Mesenchymal stem cell (in vitro differentiated cells and primary cell): ENCODE measurements around the gene LHB.
"Not testable (repeated sequence)": the region's sequence is repeated elsewhere in the genome, so short reads cannot be mapped to it uniquely, and the experiment has no call there.

Experiments
- DNase-seq: peaks from one replicate; pipeline ENCODE4 v3.0.0-alpha.2; 2013
- H2AFZ ChIP-seq: one replicate; pipeline ENCODE4 v1.6.1; 2013; ENCODE audit warnings: low read depth, mild to moderate bottlenecking, control low read depth, inconsistent platforms, low read length, moderate library complexity
- H2AK5ac ChIP-seq: 2 replicates; pipeline ENCODE4 v1.6.1; 2013; ENCODE audit warnings: low read length, moderate library complexity, mild to moderate bottlenecking, inconsistent platforms; ENCODE audit not compliant: severe bottlenecking
- H2BK120ac ChIP-seq: one replicate; pipeline ENCODE4 v1.6.1; 2013; ENCODE audit warnings: low read depth, mild to moderate bottlenecking, inconsistent platforms, low read length, moderate library complexity
- H2BK12ac ChIP-seq, 2 experiments: one replicate each; pipeline ENCODE4 v1.6.1; 2013; ENCODE audit warnings: inconsistent platforms in 2 of 2, low read length in 2 of 2, mild to moderate bottlenecking in 2 of 2, moderate library complexity in 2 of 2, control low read depth in 1 of 2
- H2BK15ac ChIP-seq: one replicate; pipeline ENCODE4 v1.6.1; 2013; ENCODE audit warnings: mild to moderate bottlenecking, low read depth, inconsistent platforms; ENCODE audit not compliant: poor library complexity, severe bottlenecking
- H2BK5ac ChIP-seq: 2 replicates; pipeline ENCODE4 v1.6.1; 2013; ENCODE audit warnings: low read depth, mild to moderate bottlenecking, low read length, control low read depth, inconsistent platforms; ENCODE audit not compliant: poor library complexity, severe bottlenecking
- H3K14ac ChIP-seq, 2 experiments: one replicate each; pipeline ENCODE4 v1.6.1; 2013; ENCODE audit warnings: inconsistent platforms in 2 of 2, low read length in 2 of 2, control low read depth in 1 of 2, mild to moderate bottlenecking in 1 of 2, moderate library complexity in 1 of 2
- H3K18ac ChIP-seq, 2 experiments: one replicate each; pipeline ENCODE4 v1.6.1; 2013; ENCODE audit warnings: inconsistent platforms in 2 of 2, low read length in 2 of 2, control low read depth in 1 of 2, low read depth in 1 of 2, mild to moderate bottlenecking in 1 of 2
- H3K23ac ChIP-seq, 2 experiments: one replicate each; pipeline ENCODE4 v1.6.1; 2013; ENCODE audit warnings: inconsistent platforms in 2 of 2, low read length in 2 of 2, mild to moderate bottlenecking in 2 of 2, moderate library complexity in 2 of 2, control low read depth in 1 of 2
- H3K27ac ChIP-seq: 2 replicates; pipeline ENCODE4 v1.5.1; 2013; ENCODE audit warnings: mild to moderate bottlenecking, moderate library complexity, low read length, control low read depth, inconsistent platforms; ENCODE audit not compliant: poor library complexity, severe bottlenecking
- H3K27me3 ChIP-seq, 2 experiments: 2 replicates each; pipeline versions ENCODE4 v1.6.1 to v1.7.0; 2013; ENCODE audit warnings: low read length in 2 of 2, mild to moderate bottlenecking in 2 of 2, moderate library complexity in 2 of 2, control low read depth in 1 of 2, inconsistent platforms in 1 of 2; ENCODE audit not compliant: control insufficient read depth in 1 of 2, insufficient read depth in 1 of 2
- H3K36me3 ChIP-seq, 2 experiments: 2 replicates each; pipeline versions ENCODE4 v1.6.1 to v1.7.0; 2013; ENCODE audit warnings: low read length in 2 of 2, control low read depth in 1 of 2, inconsistent platforms in 1 of 2, low read depth in 1 of 2, mild to moderate bottlenecking in 1 of 2; ENCODE audit not compliant: insufficient read depth in 2 of 2, control insufficient read depth in 1 of 2
- H3K4ac ChIP-seq, 2 experiments: one replicate each; pipeline ENCODE4 v1.6.1; 2013; ENCODE audit warnings: inconsistent platforms in 2 of 2, low read length in 2 of 2, mild to moderate bottlenecking in 2 of 2, moderate library complexity in 2 of 2, control low read depth in 1 of 2, low read depth in 1 of 2
- H3K4me1 ChIP-seq: 2 replicates; pipeline ENCODE4 v1.6.1; 2013; ENCODE audit warnings: low read depth, low read length, control low read depth; ENCODE audit not compliant: control insufficient read depth, insufficient read depth
- H3K4me2 ChIP-seq: 2 replicates; pipeline ENCODE4 v1.6.1; 2013; ENCODE audit warnings: low read length, mild to moderate bottlenecking, inconsistent platforms; ENCODE audit not compliant: poor library complexity, severe bottlenecking
- H3K4me3 ChIP-seq, 2 experiments: 2 replicates each; pipeline versions ENCODE4 v1.5.1 to v1.7.0; 2013; ENCODE audit warnings: low read length in 2 of 2, mild to moderate bottlenecking in 2 of 2, control low read depth in 1 of 2, low read depth in 1 of 2; ENCODE audit not compliant: insufficient read depth in 1 of 2
- H3K79me1 ChIP-seq: replicated peaks from 2 replicates; pipeline ENCODE4 v1.6.1; 2013; ENCODE audit warnings: mild to moderate bottlenecking, control low read depth, low read length, inconsistent platforms; ENCODE audit not compliant: poor library complexity, severe bottlenecking
- H3K9ac ChIP-seq: 2 replicates; pipeline ENCODE4 v1.7.0; 2013; ENCODE audit warnings: mild to moderate bottlenecking, low read length, moderate library complexity
- H3K9me3 ChIP-seq: 2 replicates; pipeline ENCODE4 v1.7.0; 2013; ENCODE audit warnings: mild to moderate bottlenecking, low read length; ENCODE audit not compliant: control insufficient read depth
- H4K8ac ChIP-seq: one replicate; pipeline ENCODE4 v1.6.1; 2013; ENCODE audit warnings: inconsistent platforms, mild to moderate bottlenecking, low read length, moderate library complexity
- H4K91ac ChIP-seq: one replicate; pipeline ENCODE4 v1.6.1; 2013; ENCODE audit warnings: mild to moderate bottlenecking, low read length, inconsistent platforms
- WGBS: methylation state at CpG from one replicate; pipeline ENCODE4 v1.1.7; 2013; ENCODE audit warnings: mixed read lengths; 5-methylcytosine and 5-hydroxymethylcytosine counted together

The LHB gene

GRCh38 chr19:49058562-49058961 is 41.7 kb upstream of the LHB start:
- Histone ChIP-seq H2BK120ac (peak overlapping the region; percentile 34), H3K4me2 (no peak overlapping the region), H4K8ac (no peak overlapping the region), H3K14ac (no peak overlapping the region), H2BK15ac (no peak overlapping the region), H2AK5ac (no peak overlapping the region), H3K79me1 (peaks cover 3% of the 10 kb centered on the region), H4K91ac (no peak overlapping the region), H3K23ac (no peak overlapping the region), H2AFZ (no peak overlapping the region), H3K27ac (no peak overlapping the region), H3K4me3 (no peak overlapping the region), H3K9ac (no peak overlapping the region), H2BK12ac (no peak overlapping the region), H3K4ac (no peak overlapping the region), H2BK5ac (no peak overlapping the region), H3K27me3 (peaks cover 17 to 69% of the 10 kb centered on the region in 2 experiments), H3K36me3 (peaks cover 0 to 4% of the 10 kb centered on the region in 2 experiments), H3K9me3 (no peaks in the 10 kb centered on the region), H3K4me1 (peaks cover 17% of the 10 kb centered on the region), H3K18ac (no peak overlapping the region)
- WGBS = 72% methylated on average over 10 of the region's 10 CpGs
- no peak for DNase-seq

GRCh38 chr19:49057636-49058234 is 40.8 kb upstream of the LHB start, which contains the start of gene CGB7:
CGB7 (minus strand) TSS chr19:49057749; CDS start chr19:49055375, 2,374 bp downstream.
- Histone ChIP-seq H2BK15ac (peak within 1 kb of the TSS; percentile 48), H4K91ac (peak within 1 kb of the TSS; percentile 11), H2BK120ac (peak within 1 kb of the TSS; percentile 34), H3K27ac (no peak within 1 kb of the TSS), H2AFZ (peak within 1 kb of the TSS; percentile 82), H3K27me3 (peaks cover 14 to 62% of the 10 kb centered on the region in 2 experiments), H3K4me1 (peaks cover 17% of the 10 kb centered on the region), H3K9me3 (no peaks in the 10 kb centered on the region), H3K4ac (no peak within 1 kb of the TSS), H3K79me1 (peaks cover 3% of the 10 kb centered on the region), H3K4me3 (peak within 1 kb of the TSS; percentile 50 to 72), H3K14ac (peak within 1 kb of the TSS in 1 of 2 experiments; percentile 86), H3K36me3 (peaks cover 0 to 4% of the 10 kb centered on the region in 2 experiments), H3K18ac (peak within 1 kb of the TSS; percentile 33 to 91), H3K9ac (peak within 1 kb of the TSS; percentile 54), H2AK5ac (no peak within 1 kb of the TSS), H2BK12ac (peak within 1 kb of the TSS in 1 of 2 experiments; percentile 34), H4K8ac (peak within 1 kb of the TSS; percentile 12), H3K23ac (no peak within 1 kb of the TSS), H3K4me2 (peak within 1 kb of the TSS; percentile 93), H2BK5ac (no peak within 1 kb of the TSS)
- DNase-seq = peak; percentile 66
- WGBS = 16% methylated on average over 28 of the region's 38 CpGs

DNA sequence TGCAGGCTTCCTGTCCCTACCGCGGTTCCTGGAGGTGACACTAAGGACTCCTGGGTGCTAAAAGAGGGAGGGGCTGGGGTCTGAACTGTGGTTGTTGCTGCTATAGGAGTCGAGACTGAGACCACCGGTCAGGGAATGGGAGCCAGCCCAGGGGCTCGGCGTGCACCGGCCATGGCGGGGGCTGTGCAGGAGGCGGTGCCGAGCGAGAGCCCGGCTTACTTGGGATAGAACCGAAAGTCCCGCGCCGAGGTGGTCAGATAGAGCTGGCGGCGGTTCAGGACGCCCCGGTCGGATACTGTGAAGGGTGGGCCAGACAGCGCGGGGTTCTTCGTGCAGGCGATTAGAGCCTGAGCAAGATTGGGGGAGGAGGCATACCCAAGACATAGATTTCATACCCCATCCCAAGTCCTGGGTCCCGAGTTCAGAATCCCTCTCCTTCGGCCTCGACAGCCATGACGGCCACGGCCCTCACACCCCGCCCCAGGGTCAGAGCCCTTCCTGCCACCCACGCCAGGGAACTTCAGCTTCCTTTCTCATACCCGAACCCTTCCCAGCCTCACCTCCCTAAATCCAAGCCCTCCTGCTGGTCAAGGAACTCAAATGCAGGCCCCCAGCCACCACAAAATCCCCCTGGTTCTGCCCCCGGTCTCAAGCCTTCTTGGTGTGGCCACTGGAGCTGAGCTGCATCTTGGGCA is 40.2 kb upstream of the LHB start:
- WGBS = 18% methylated on average over 20 of the region's 34 CpGs
- not testable (repeated sequence) for DNase-seq, H3K23ac ChIP-seq

More for the DNA sequence above, 40.2 kb upstream of the LHB start:
- H2BK120ac ChIP-seq = peak overlapping the region; percentile 5
- not testable (repeated sequence) for H2AK5ac ChIP-seq, H4K91ac ChIP-seq, H3K79me1 ChIP-seq, H3K9me3 ChIP-seq, H3K36me3 ChIP-seq, H3K27ac ChIP-seq, H2BK5ac ChIP-seq, H2BK15ac ChIP-seq, H3K4ac ChIP-seq
- peak overlapping the region; percentile 33 to 91 for H3K18ac ChIP-seq
- H3K27me3 ChIP-seq = peaks cover 14 to 57% of the 10 kb centered on the region in 2 experiments
- H3K9ac ChIP-seq = peak overlapping the region; percentile 54
- H2AFZ ChIP-seq = peak overlapping the region; percentile 82
- peak overlapping the region; percentile 12 for H4K8ac ChIP-seq
- H3K4me3 ChIP-seq = peak overlapping the region; percentile 11 to 72
- peak overlapping the region in 1 of 2 experiments; percentile 34 for H2BK12ac ChIP-seq
- peak overlapping the region in 1 of 2 experiments; percentile 86 for H3K14ac ChIP-seq
- peaks cover 17% of the 10 kb centered on the region for H3K4me1 ChIP-seq
- peak overlapping the region; percentile 93 for H3K4me2 ChIP-seq
